GM21576 (cell line): ENCODE measurements around the gene KRTAP12-2.
"Not testable (repeated sequence)": the region's sequence is repeated elsewhere in the genome, so short reads cannot be mapped to it uniquely, and the experiment has no call there.

Experiments used
- ATAC-seq: cut with Tn5 transposase; IDR thresholded peaks from one replicate; pipeline ENCODE4 v1.9.1; 2021; ENCODE audit warnings: mild to moderate bottlenecking, moderate library complexity; ENCODE audit not compliant: unreplicated experiment

KRTAP12-2 gene

GRCh38 chr21:44686000-44686781 lies 19.5 kb upstream of the KRTAP12-2 start:
- no peak for ATAC-seq

- ATAC-seq = not testable (repeated sequence)
These were observed 18.3 kb upstream of the KRTAP12-2 start for GRCh38 chr21:44685050-44685449.

GRCh38 chr21:44684483-44684882 lies 17.8 kb upstream of the KRTAP12-2 start:
- no peak for ATAC-seq

- ATAC-seq = no peak
These were observed 17.4 kb upstream of the KRTAP12-2 start for GRCh38 chr21:44684077-44684476.

GRCh38 chr21:44682580-44683151 lies 15.9 kb upstream of the KRTAP12-2 start:
- ATAC-seq = no peak

GRCh38 chr21:44681861-44682579 lies 15.3 kb upstream of the KRTAP12-2 start, which contains the start of gene KRTAP12-1:
TSS of gene KRTAP12-1 (minus strand) at chr21:44682163. CDS start at chr21:44682123, 40 bp downstream.
- ATAC-seq = no peak

GRCh38 chr21:44681152-44681551 lies 14.4 kb upstream of the KRTAP12-2 start:
- ATAC-seq = no peak

- no peak for ATAC-seq
These were observed 11.2 kb upstream of the KRTAP12-2 start for GRCh38 chr21:44677881-44678280.

GRCh38 chr21:44671911-44672310 lies 5.2 kb upstream of the KRTAP12-2 start:
- ATAC-seq = no peak

GRCh38 chr21:44670642-44671432 lies 4.1 kb upstream of the KRTAP12-2 start:
- no peak for ATAC-seq

GRCh38 chr21:44667612-44668011 lies 885 bp upstream of the KRTAP12-2 start:
- ATAC-seq = no peak

- no peak for ATAC-seq
These were observed 2.0 kb downstream of the KRTAP12-2 start for GRCh38 chr21:44664691-44665090.

GRCh38 chr21:44661567-44661966 lies 5.2 kb downstream of the KRTAP12-2 start:
- ATAC-seq = not testable (repeated sequence)

- ATAC-seq = no peak
These were observed 7.7 kb downstream of the KRTAP12-2 start for GRCh38 chr21:44658913-44659595.

- ATAC-seq = no peak
These were observed 8.2 kb downstream of the KRTAP12-2 start for GRCh38 chr21:44658541-44658910.

- no peak for ATAC-seq
These were observed 8.8 kb downstream of the KRTAP12-2 start, which contains the start of gene KRTAP12-3 for GRCh38 chr21:44657635-44658540. TSS of gene KRTAP12-3 (plus strand) at chr21:44657932. CDS start at chr21:44657980, 48 bp downstream.

GRCh38 chr21:44656868-44657267 lies 9.9 kb downstream of the KRTAP12-2 start:
- no peak for ATAC-seq

GRCh38 chr21:44654576-44655175 lies 12.1 kb downstream of the KRTAP12-2 start, which contains the start of gene KRTAP12-4:
TSS of gene KRTAP12-4 (minus strand) at chr21:44654659. CDS start at chr21:44654614, 45 bp downstream.
- ATAC-seq = no peak
